Measurements from ENCODE around the gene PIP5KL1. TPM values are rescaled to one million over a fixed set of nuclear protein-coding genes. Genes with fewer than 3 reads are reported as not detected.
A peak's percentile ranks its signal among the peaks of the same experiment; 100 is the strongest.

The PIP5KL1 gene
- total and polyA plus RNA-seq, 2 donors from 2014 or later = 3.0 to 4.3 TPM

- Histone ChIP-seq H3K9me3 (ENCODE audit: control insufficient read depth in 2 of 3, insufficient read depth in 1 of 3, low read length in 3 of 3) (no peaks in the 10 kb centered on the region), H3K27me3 (ENCODE audit: control insufficient read depth, insufficient read depth, low read length) (no peaks in the 10 kb centered on the region), H3K4me3 (ENCODE audit: low read length in 3 of 3) (no peak overlapping the region), H3K9ac (ENCODE audit: low read length in 3 of 3) (no peak overlapping the region), H3K36me3 (ENCODE audit: control insufficient read depth in 2 of 3, insufficient read depth in 3 of 3, low read length in 3 of 3) (peaks cover 0 to 4% (median 0%) of the 10 kb centered on the region in 3 donors), H3K4me1 (ENCODE audit: control insufficient read depth in 2 of 3, insufficient read depth in 2 of 3, low read depth in 1 of 3, low read length in 3 of 3) (peaks cover 0 to 30% (median 22%) of the 10 kb centered on the region in 3 donors), H3K27ac (ENCODE audit: low read depth in 2 of 2, low read length in 2 of 2) (no peak overlapping the region)
- intact Hi-C loops (cut with DNase I) = no loop called here
- FAIRE-seq (no peak), DNase-seq (peak in 1 of 5 donors; percentile 73)
- TF ChIP-seq, protein P1, sequence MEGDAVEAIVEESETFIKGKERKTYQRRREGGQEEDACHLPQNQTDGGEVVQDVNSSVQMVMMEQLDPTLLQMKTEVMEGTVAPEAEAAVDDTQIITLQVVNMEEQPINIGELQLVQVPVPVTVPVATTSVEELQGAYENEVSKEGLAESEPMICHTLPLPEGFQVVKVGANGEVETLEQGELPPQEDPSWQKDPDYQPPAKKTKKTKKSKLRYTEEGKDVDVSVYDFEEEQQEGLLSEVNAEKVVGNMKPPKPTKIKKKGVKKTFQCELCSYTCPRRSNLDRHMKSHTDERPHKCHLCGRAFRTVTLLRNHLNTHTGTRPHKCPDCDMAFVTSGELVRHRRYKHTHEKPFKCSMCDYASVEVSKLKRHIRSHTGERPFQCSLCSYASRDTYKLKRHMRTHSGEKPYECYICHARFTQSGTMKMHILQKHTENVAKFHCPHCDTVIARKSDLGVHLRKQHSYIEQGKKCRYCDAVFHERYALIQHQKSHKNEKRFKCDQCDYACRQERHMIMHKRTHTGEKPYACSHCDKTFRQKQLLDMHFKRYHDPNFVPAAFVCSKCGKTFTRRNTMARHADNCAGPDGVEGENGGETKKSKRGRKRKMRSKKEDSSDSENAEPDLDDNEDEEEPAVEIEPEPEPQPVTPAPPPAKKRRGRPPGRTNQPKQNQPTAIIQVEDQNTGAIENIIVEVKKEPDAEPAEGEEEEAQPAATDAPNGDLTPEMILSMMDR (IDR thresholded peaks at IDR 0.05; ENCODE audit: borderline replicate concordance, extremely low read depth, insufficient read depth) = no peak
These were observed 23.4 kb upstream of the PIP5KL1 start for GRCh38 chr9:127953768-127954505.

- Histone ChIP-seq H3K9me3 (ENCODE audit: control insufficient read depth in 2 of 3, insufficient read depth in 1 of 3, low read length in 3 of 3) (no peaks in the 10 kb centered on the region), H3K9ac (ENCODE audit: low read length in 3 of 3) (no peak overlapping the region), H3K4me3 (ENCODE audit: low read length in 3 of 3) (no peak overlapping the region), H3K27me3 (ENCODE audit: control insufficient read depth, insufficient read depth, low read length) (no peaks in the 10 kb centered on the region), H3K27ac (ENCODE audit: low read depth in 2 of 2, low read length in 2 of 2) (no peak overlapping the region), H3K4me1 (ENCODE audit: control insufficient read depth in 2 of 3, insufficient read depth in 2 of 3, low read depth in 1 of 3, low read length in 3 of 3) (peaks cover 0 to 30% (median 22%) of the 10 kb centered on the region in 3 donors), H3K36me3 (ENCODE audit: control insufficient read depth in 2 of 3, insufficient read depth in 3 of 3, low read length in 3 of 3) (peaks cover 0 to 7% (median 0%) of the 10 kb centered on the region in 3 donors)
- DNase-seq (no peak), FAIRE-seq (no peak)
- intact Hi-C loops (cut with DNase I) = no loop called here
- TF ChIP-seq, protein P1 (IDR thresholded peaks at IDR 0.05; ENCODE audit: borderline replicate concordance, extremely low read depth, insufficient read depth) = no peak
These were observed 22.6 kb upstream of the PIP5KL1 start for GRCh38 chr9:127953154-127953553.

- Histone ChIP-seq H3K9me3 (ENCODE audit: control insufficient read depth in 2 of 3, insufficient read depth in 1 of 3, low read length in 3 of 3) (no peaks in the 10 kb centered on the region), H3K27ac (ENCODE audit: low read depth in 2 of 2, low read length in 2 of 2) (no peak overlapping the region), H3K27me3 (ENCODE audit: control insufficient read depth, insufficient read depth, low read length) (no peaks in the 10 kb centered on the region), H3K4me3 (ENCODE audit: low read length in 3 of 3) (no peak overlapping the region), H3K4me1 (ENCODE audit: control insufficient read depth in 2 of 3, insufficient read depth in 2 of 3, low read depth in 1 of 3, low read length in 3 of 3) (peaks cover 0 to 30% (median 19%) of the 10 kb centered on the region in 3 donors), H3K9ac (ENCODE audit: low read length in 3 of 3) (no peak overlapping the region), H3K36me3 (ENCODE audit: control insufficient read depth in 2 of 3, insufficient read depth in 3 of 3, low read length in 3 of 3) (peaks cover 0 to 7% (median 2%) of the 10 kb centered on the region in 3 donors)
- TF ChIP-seq, protein P1 (IDR thresholded peaks at IDR 0.05; ENCODE audit: borderline replicate concordance, extremely low read depth, insufficient read depth) = no peak
- DNase-seq (no peak), FAIRE-seq (no peak)
- intact Hi-C loops (cut with DNase I) = no loop called here
These were observed 20.1 kb upstream of the PIP5KL1 start for GRCh38 chr9:127950513-127951289.

Data from kidney (tissue), 14 donors.